GM18502 (cell line): ENCODE measurements around the gene PTBP3.
"Not testable (repeated sequence)": the region's sequence is repeated elsewhere in the genome, so short reads cannot be mapped to it uniquely, and the experiment has no call there.

Source experiments
- ATAC-seq: cut with Tn5 transposase; IDR thresholded peaks from one replicate; pipeline ENCODE4 v1.9.1; 2021; ENCODE audit warnings: mild to moderate bottlenecking; ENCODE audit not compliant: unreplicated experiment, poor library complexity

PTBP3 gene

GRCh38 chr9:112325600-112325999 is 7.8 kb downstream of the PTBP3 start:
- no peak for ATAC-seq

- no peak for ATAC-seq
These were observed 8.3 kb downstream of the PTBP3 start for GRCh38 chr9:112325127-112325526.

GRCh38 chr9:112323378-112323854 is 10.0 kb downstream of the PTBP3 start:
- ATAC-seq = no peak

- ATAC-seq = no peak
These were observed 10.6 kb downstream of the PTBP3 start for GRCh38 chr9:112322701-112323377.

GRCh38 chr9:112316258-112316943 is 17.0 kb downstream of the PTBP3 start:
- no peak for ATAC-seq

GRCh38 chr9:112315331-112316257 is 17.8 kb downstream of the PTBP3 start:
- no peak for ATAC-seq

- no peak for ATAC-seq
These were observed 21.3 kb downstream of the PTBP3 start for GRCh38 chr9:112312139-112312538.

GRCh38 chr9:112311497-112311896 is 21.9 kb downstream of the PTBP3 start:
- ATAC-seq = no peak

GRCh38 chr9:112310826-112311225 is 22.6 kb downstream of the PTBP3 start:
- no peak for ATAC-seq

GRCh38 chr9:112308588-112308987 is 24.8 kb downstream of the PTBP3 start:
- no peak for ATAC-seq

- ATAC-seq = no peak
These were observed 32.0 kb downstream of the PTBP3 start for GRCh38 chr9:112301420-112301819.

GRCh38 chr9:112299514-112299913 is 33.9 kb downstream of the PTBP3 start:
- no peak for ATAC-seq

GRCh38 chr9:112296929-112297328 is 36.5 kb downstream of the PTBP3 start:
- no peak for ATAC-seq

GRCh38 chr9:112295174-112295573 is 38.2 kb downstream of the PTBP3 start:
- no peak for ATAC-seq

- ATAC-seq = no peak
These were observed 45.4 kb downstream of the PTBP3 start for GRCh38 chr9:112288029-112288428.

- ATAC-seq = no peak
These were observed 46.5 kb downstream of the PTBP3 start for GRCh38 chr9:112286926-112287325.

GRCh38 chr9:112285056-112285455 is 48.4 kb downstream of the PTBP3 start:
- no peak for ATAC-seq

GRCh38 chr9:112283582-112284253 is 49.7 kb downstream of the PTBP3 start:
- ATAC-seq = no peak

GRCh38 chr9:112282841-112283240 is 50.6 kb downstream of the PTBP3 start:
- ATAC-seq = not testable (repeated sequence)

- no peak for ATAC-seq
These were observed 52.5 kb downstream of the PTBP3 start for GRCh38 chr9:112280904-112281303.
